GM19397 (cell line): ENCODE measurements around the gene NOB1.
A peak's percentile ranks its signal among the peaks of the same experiment; 100 is the strongest.
"Not testable (repeated sequence)": the region's sequence is repeated elsewhere in the genome, so short reads cannot be mapped to it uniquely, and the experiment has no call there.

Experiments used
- ATAC-seq: cut with Tn5 transposase; IDR thresholded peaks from one replicate; pipeline ENCODE4 v1.9.1; 2021; ENCODE audit warnings: mild to moderate bottlenecking, moderate library complexity; ENCODE audit not compliant: unreplicated experiment

Gene NOB1

DNA sequence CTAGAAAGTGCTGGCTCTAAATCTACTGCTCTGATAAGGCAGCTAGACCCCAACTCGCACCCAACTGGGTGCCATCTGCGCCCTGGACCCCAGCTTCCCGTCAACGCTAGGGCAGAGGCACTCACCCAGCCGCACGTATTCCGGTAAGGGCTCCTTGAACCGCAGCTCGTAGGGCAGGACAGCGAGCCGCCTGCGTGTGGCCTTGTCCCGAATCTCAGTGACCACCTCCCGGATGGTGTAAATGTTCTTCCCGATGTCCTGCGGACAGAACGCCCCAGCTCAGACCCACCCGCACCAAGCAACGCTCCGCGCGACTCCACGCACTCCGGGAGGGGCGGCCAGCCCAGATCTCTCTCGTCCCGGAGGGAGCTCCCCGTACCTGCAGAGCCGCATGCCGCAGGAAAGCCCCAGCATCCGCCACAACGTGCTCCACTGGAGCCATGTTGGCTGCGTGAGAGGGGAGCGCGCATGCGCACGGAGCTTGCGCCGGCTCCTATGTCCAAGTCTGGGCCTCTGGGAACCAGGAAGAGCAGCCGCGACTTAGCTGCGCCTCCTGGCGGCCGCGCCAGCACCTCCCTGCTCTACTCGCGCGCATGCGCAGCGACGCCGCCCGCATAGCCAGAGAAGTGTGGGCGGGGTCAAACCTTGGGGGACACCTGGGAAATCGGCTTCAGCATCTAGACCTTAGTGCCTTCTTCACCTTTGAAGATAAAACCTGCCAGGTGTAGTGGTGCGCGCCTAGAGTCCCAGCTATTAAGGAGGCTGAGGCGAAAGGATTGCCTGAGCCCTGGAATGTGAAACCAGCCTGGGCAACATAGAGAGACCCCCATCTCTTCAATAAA is at the start of gene NOB1:
Gene NOB1 (minus strand): TSS at position 458 of the 842 bp plus-strand sequence. CDS start 16 bp downstream, at position 442.
- peak; percentile 97 for ATAC-seq

DNA sequence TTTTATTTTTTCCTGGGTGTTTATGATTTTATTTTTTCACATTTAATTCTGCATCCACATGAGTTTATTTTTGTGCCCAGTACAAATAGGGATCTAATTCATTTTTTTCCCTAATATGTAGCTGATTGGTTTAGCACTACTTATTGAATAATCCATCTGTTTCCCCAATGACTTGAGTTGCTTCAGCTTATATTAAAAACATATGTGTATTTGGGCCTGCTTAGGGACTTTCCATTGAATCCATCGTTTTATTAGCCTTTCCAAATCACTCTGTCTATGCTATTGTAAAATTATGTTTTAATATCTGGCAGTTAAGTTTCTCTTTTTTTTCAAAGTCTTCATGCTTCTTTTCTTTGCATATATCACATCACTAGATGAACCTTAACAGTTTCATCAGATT is 49.6 kb upstream of the NOB1 start:
- ATAC-seq: no peak

- ATAC-seq: no peak
These were observed 44.9 kb upstream of the NOB1 start for GRCh38 chr16:69799611-69800031.

GRCh38 chr16:69798466-69798865 is 43.7 kb upstream of the NOB1 start:
- no peak for ATAC-seq

DNA sequence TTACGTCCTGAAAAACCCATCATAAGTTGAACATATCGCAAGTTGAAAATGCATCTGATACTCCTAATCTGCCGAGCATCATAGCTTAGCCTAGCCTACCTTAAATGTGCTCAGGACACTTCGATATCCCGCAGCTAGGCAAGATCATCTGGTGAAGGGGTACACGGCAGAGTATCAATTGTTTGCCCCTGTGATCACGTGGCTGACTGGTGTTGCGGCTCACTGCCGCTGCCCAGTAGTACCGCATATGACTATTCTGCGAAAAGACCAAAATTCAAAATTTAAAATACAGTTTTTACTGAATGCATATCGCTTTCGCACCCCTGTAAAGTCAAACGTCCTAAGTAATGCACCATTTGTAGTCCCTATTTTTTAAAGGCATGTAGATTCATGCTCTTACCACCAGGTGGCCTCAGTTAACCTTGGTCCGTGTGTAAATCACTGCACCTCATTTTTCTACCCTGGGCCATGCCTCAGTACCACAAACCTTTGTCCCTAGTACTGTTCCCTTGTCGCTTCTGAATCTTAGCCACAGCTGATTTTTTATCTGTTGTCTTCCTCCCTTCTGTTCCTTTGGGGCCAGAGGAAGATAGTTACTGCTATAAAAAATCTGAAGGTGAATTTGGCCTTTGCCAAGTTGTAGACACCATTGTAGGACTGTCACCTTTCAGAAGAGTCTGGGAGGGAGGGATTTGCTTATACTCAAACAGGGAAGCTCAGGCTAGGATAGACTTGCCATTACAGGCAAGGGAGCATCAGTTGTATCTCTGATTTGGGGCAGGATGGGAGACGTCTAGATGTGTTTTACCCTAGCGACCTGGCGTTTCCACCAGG is 41.8 kb upstream of the NOB1 start:
- no peak for ATAC-seq

- ATAC-seq: no peak
These were observed 39.8 kb upstream of the NOB1 start for GRCh38 chr16:69794486-69794885.

- no peak for ATAC-seq
These were observed 38.8 kb upstream of the NOB1 start for GRCh38 chr16:69793526-69793925.

GRCh38 chr16:69791391-69791847 is 36.7 kb upstream of the NOB1 start:
- not testable (repeated sequence) for ATAC-seq

DNA sequence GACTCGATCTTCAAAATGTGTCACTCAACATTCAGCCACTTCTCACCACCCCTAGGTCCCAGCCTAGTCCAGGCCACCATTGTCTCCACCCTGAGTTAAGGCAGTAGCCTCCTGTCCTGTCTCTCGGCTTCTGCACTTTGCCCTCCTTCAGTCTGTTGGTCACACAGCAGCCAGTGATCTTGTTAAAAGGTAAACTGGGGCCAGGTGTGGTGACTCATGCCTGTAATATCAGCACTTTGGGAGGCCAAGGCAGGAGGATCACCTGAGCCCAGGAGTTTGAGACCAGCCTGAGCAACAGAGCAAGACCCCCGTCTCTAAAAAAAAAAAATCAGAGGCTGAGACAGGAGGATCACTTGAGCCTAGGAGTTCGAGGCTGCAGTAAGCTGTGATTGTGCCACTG is 33.2 kb upstream of the NOB1 start:
- ATAC-seq: no peak

- ATAC-seq: no peak
These were observed 29.9 kb upstream of the NOB1 start for GRCh38 chr16:69784586-69784985.

GRCh38 chr16:69781118-69781517 is 26.4 kb upstream of the NOB1 start:
- no peak for ATAC-seq

DNA sequence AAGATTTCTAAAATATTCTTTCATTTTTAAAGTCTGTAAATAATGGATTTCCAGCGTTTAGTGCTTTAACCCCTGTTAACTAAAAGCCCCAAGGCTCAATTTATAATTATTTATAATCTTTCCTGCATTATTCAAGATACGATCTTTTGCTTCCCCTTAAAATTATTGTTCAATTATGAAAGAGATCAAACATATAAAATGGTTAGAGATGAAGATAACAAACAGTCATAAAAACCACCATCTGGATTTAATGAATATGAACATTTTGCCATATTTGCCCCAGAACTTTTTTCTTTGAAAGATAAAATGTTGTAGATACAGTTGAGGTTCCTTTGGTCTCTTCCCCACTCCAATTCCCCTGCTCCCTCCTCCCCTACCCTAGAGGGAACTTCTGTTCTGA is 25.0 kb upstream of the NOB1 start:
- ATAC-seq: no peak

DNA sequence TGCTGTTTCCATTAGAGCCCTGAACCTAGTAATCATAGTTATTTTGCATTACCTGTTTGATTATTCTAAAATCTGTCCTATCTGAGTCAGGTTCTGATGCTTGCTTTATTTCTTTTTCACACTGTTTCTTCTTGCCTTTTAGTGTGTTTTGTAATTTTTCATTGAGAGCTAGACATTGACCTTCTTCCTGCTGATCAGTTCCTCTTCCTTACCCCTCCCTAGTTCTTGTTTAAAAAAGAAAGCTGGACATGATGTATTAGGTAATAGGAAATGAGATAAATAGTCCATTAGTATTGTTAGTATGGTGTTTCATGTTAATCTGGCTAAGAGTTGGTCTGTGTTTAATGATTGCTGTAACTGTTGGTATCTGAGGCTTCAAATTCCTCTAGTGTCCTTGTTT is 20.8 kb upstream of the NOB1 start:
- no peak for ATAC-seq

DNA sequence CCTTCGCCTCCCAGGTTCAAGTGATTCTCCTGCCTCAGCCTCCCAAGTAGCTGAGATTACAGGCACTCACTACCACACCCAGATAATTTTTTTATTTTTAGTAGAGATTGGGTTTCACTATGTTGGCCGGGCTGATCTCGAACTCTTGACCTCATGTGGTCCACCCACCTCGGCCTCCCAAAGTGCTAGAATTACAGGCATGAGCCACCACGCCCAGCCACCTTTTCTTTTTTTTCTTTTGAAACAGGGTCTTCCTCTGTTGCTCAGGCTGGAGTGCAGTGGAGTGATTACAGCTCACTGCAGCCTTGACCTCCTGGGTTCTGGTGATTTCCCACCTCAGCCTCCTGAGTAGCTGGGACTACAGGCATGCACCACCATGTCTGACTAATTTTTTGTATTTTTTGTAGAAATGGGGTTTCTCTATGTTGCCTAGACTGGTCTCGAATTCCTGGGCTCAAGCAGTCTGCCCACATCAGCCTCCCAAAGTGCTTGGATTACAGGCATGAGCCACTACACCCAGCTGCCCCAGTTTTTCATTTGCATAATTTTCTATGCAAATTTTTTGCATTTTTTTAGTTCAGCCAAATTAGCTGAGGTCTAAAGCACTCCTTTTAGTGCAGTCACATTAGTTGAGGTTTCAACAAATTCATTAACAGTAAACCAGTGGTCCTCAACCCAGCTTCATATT is 18.7 kb upstream of the NOB1 start:
- peak; percentile 70 for ATAC-seq

GRCh38 chr16:69771651-69771967 is 16.9 kb upstream of the NOB1 start:
- no peak for ATAC-seq

DNA sequence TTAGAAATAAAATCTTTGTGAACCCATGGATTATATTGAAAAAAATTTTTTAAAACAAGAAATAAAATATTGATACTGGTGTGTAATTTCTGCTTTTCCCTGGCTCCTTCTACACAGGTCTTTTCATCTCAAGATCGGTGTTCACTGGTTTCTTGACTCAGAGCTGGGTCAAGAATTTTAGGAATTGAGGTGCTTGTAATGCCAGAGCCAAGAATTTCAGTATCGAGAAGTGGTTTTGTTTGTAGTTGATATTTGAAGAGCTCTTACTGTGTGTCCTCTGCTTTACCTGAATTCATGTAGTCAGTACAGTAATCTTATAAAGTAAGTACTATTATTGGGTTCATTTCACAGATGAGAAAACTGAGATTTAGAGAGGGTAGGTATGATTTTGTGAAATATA is 14.7 kb upstream of the NOB1 start:
- ATAC-seq: no peak

DNA sequence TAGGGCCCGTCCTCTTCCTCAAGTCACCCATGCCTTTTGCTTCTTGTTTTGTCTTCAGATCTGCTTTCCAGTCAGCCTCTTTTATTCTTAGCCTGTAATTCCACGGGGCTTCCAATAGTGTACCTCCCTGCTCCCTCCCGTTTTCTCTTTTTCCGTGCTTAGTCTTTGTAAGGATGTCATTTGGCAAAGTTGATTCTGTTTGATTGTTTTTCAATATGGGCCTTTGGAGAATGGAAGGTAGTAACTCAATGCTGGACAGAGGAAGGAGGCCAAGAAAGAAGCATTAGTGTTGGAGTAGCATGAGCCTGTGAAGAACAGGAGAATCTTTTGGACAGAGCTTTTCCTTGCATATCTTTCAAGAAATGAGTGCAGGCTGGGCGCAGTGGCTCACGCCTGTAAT is 13.9 kb upstream of the NOB1 start:
- ATAC-seq: no peak

DNA sequence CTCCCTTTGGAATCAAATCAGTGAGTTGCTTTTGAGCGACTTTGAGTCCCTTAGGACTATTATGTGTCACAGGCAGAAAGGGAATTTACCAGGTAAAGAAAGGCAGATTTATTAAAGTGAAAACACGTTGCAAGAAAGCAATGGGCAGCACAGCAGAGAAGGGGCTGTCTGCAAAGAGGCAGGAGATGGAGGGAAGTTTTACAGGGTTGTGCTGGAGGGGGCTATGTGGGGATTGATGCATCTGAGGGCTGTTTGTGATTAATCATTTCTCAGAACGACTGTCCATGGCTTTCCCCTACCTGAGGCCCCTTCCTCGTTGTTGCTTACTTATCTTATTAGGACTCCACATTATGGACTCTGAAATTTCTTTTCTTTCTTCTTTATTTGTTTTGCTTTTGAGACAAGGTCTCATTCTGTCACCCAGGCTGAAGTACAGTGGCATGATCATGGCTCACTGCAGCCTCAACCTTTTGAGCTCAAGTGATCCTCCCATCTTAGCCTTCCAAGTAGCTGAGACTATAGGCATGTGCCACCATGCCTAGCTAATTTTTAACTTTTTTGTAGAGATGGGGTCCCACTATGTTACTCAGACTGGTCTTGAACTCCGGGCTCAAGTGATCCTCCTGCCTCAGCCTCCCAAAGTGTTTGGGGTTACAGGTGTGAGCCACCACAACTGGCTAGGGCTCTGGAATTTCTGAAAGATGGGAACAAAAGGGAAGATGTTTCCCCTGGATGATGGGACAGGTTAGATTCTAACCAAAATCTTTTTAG is 12.9 kb upstream of the NOB1 start:
- ATAC-seq: no peak

DNA sequence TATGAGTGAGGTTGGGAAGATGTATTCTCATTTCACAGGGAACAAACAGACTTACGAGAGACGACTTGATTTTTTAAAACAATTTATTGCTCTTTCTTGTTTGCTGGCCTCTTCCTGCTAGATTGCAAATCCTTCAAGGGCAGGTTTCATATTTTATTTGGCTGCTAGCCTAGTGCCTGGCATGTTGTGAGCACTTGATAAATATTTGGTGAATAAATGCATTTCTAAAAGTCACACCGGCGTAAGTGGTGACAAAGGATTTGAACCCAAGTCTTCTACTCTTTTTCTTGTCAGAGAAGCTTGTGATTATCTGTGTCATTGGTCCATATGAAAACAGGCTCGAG is 8.8 kb upstream of the NOB1 start:
- no peak for ATAC-seq

GRCh38 chr16:69762814-69763598 is 8.3 kb upstream of the NOB1 start:
- ATAC-seq: no peak
